ENCODE measurements around the gene SPATA13.

DNA sequence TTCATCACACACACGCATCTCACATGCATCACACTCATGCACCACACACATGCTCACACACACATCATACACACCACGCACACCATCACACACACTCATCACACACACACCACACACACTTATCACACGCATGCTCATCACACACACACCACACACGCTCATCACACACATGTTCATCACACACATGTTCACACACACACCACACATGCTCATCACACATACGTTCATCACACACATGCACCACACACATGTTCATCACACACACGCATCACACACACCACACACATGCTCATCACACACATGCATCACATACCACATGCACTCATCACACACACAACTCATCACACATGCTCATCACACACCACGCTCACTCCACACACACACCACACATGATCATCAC is 195.8 kb downstream of the SPATA13 start:
- TF ChIP-seq TAF1 (IDR thresholded peaks at IDR 0.05; ENCODE audit: low read depth): no peak
- TF ChIP-seq, protein P1, sequence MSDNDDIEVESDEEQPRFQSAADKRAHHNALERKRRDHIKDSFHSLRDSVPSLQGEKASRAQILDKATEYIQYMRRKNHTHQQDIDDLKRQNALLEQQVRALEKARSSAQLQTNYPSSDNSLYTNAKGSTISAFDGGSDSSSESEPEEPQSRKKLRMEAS (IDR thresholded peaks at IDR 0.05): no peak
- TF ChIP-seq, protein P2, sequence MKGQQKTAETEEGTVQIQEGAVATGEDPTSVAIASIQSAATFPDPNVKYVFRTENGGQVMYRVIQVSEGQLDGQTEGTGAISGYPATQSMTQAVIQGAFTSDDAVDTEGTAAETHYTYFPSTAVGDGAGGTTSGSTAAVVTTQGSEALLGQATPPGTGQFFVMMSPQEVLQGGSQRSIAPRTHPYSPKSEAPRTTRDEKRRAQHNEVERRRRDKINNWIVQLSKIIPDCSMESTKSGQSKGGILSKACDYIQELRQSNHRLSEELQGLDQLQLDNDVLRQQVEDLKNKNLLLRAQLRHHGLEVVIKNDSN (IDR thresholded peaks at IDR 0.05): no peak
